CD4-positive, alpha-beta T cell (primary cell): Measurements from ENCODE around the gene ZBTB7C. TPM values are rescaled to one million over a fixed set of nuclear protein-coding genes. Genes with fewer than 3 reads are reported as not detected.

Source experiments
- ATAC-seq: fragments of 200-7000 bp; cut with Tn5 transposase; one replicate; pipeline ENCODE4 v1.10.0; 2022; ENCODE audit warnings: mild to moderate bottlenecking; ENCODE audit not compliant: poor library complexity
- CTCF ChIA-PET: fragments of 350-600 bp; sonication (Branson Sonifier 250); formaldehyde crosslinking; loops from one replicate; lab custom pipeline; 2021; ENCODE audit warnings: antibody characterized with exemption, inconsistent platforms; lab: Charles Lee
- POLR2A ChIA-PET: fragments of 350-600 bp; sonication (Branson Sonifier 250); formaldehyde crosslinking; loops from one replicate; lab custom pipeline; 2021; ENCODE audit warnings: antibody characterized with exemption, inconsistent platforms; lab: Charles Lee
- DNase-seq, 14 experiments: peaks; one replicate each; pipeline ENCODE4 v3.0.0-alpha.2; 2013 to 2020; ENCODE audit warnings: mixed read lengths in 2 of 14
- H3K27ac ChIP-seq, 2 donors: one replicate each; pipeline versions ENCODE4 v1.5.1 to v1.7.0; 2013; ENCODE audit warnings: low read length in 2 of 2, low read depth in 1 of 2, mild to moderate bottlenecking in 1 of 2
- H3K27me3 ChIP-seq, 2 experiments: 1 replicate in 1 of 2; 2 replicates in 1 of 2; pipeline versions ENCODE4 v1.6.1 to v1.7.0; 2013; ENCODE audit warnings: low read length in 2 of 2, control low read depth in 1 of 2, mild to moderate bottlenecking in 1 of 2, moderate library complexity in 1 of 2; ENCODE audit not compliant: insufficient read depth in 2 of 2, control insufficient read depth in 1 of 2
- H3K36me3 ChIP-seq: one replicate; pipeline ENCODE4 v1.6.1; 2013; ENCODE audit warnings: low read length, control low read depth; ENCODE audit not compliant: insufficient read depth
- H3K4me1 ChIP-seq: one replicate; pipeline ENCODE4 v1.6.1; 2013; ENCODE audit warnings: low read length, control low read depth; ENCODE audit not compliant: insufficient read depth
- H3K4me3 ChIP-seq: one replicate; pipeline ENCODE4 v1.5.1; 2013; ENCODE audit warnings: mild to moderate bottlenecking, low read length, moderate library complexity
- H3K9me3 ChIP-seq, 2 experiments: 1 replicate in 1 of 2; 2 replicates in 1 of 2; pipeline versions ENCODE4 v1.6.1 to v1.7.0; 2013; ENCODE audit warnings: low read length in 2 of 2, mild to moderate bottlenecking in 2 of 2, control low read depth in 1 of 2, moderate library complexity in 1 of 2; ENCODE audit not compliant: control insufficient read depth in 1 of 2, insufficient read depth in 1 of 2
- H3K27ac Mint-ChIP-seq: one replicate; pipeline ENCODE4 v1.8.0; 2020; ENCODE audit warnings: mixed read lengths
- H3K27me3 Mint-ChIP-seq: one replicate; pipeline ENCODE4 v1.8.0; 2021; ENCODE audit warnings: mixed read lengths
- H3K36me3 Mint-ChIP-seq: one replicate; pipeline ENCODE4 v1.8.0; 2021; ENCODE audit warnings: low read depth, mixed read lengths
- H3K4me1 Mint-ChIP-seq: one replicate; pipeline ENCODE4 v1.8.0; 2021; ENCODE audit warnings: low read depth, mixed read lengths
- H3K4me3 Mint-ChIP-seq: one replicate; pipeline ENCODE4 v1.8.0; 2020; ENCODE audit warnings: mild to moderate bottlenecking, mixed read lengths
- H3K9me3 Mint-ChIP-seq: one replicate; pipeline ENCODE4 v1.8.0; 2020; ENCODE audit warnings: mixed read lengths
- CTCF ChIP-seq: fragments of 200-600 bp; IDR thresholded peaks from one replicate; pipeline ENCODE4 v1.8.0; 2022; ENCODE audit warnings: antibody characterized with exemption, mild to moderate bottlenecking
- intact Hi-C, 2 experiments: fragments of 100-400 bp; cut with DNase I in 1 of 2; cut with micrococcal nuclease in 1 of 2; formaldehyde crosslinking; loops; one replicate each; pipeline versions ENCODE4 v1.15.1 to v1.9.0; 2023 to 2025; cut with DNase I, micrococcal nuclease
- total RNA-seq, 174 experiments: library from RNA in 2 of 174; stranded (reverse) in 2 of 174; gene quantifications; one replicate each; pipeline ENCODE4 v1.2.3 and lab custom pipeline; 2021 to 2026

The ZBTB7C gene
- total RNA-seq, 2 experiments from 2014 or later, result not detected

DNA sequence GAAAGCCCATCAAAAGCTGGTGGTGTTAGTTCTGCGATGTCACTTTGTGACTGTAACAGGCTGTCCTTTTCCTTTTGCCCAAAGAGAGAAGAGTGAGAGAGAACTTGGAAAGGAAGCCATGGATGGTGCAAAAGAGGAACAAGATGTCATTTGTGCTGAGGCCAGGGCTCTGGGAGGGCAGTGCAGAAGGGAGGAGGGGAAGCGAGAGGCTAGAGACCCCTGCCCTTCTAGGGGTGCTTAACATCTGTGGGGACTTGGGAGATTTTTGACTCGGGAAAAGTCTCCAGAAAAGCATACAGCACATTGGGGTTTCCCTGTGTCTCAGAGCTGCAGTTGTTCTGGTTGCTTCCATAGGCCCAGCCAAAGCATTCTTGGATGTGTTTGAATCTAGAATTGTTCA, 49.6 kb downstream of the ZBTB7C start:
- no peaks in the 10 kb centered on the region for H3K36me3 ChIP-seq
- no peak for TF ChIP-seq CTCF
- H3K27me3 ChIP-seq, result peaks cover 0 to 6% of the 10 kb centered on the region in 2 experiments
- H3K4me1 ChIP-seq, result no peaks in the 10 kb centered on the region
- CTCF ChIA-PET, result no interaction called here
- H3K36me3 Mint-ChIP-seq, result no peaks in the 10 kb centered on the region
- no peak overlapping the region for H3K27ac Mint-ChIP-seq
- H3K27ac ChIP-seq, result no peak overlapping the region
- DNase-seq (no peak), ATAC-seq (no peak)
- H3K27me3 Mint-ChIP-seq, result peaks cover 43% of the 10 kb centered on the region
- POLR2A ChIA-PET, result no interaction called here
- H3K9me3 Mint-ChIP-seq, result peaks cover 4% of the 10 kb centered on the region
- intact Hi-C loops, result no loop called here
- no peaks in the 10 kb centered on the region for H3K9me3 ChIP-seq
- no peaks in the 10 kb centered on the region for H3K4me1 Mint-ChIP-seq
- no peak overlapping the region for H3K4me3 ChIP-seq
- no peak overlapping the region for H3K4me3 Mint-ChIP-seq

GRCh38 chr18:48358868-48359267, 50.3 kb downstream of the ZBTB7C start:
- H3K4me1 ChIP-seq, result no peaks in the 10 kb centered on the region
- peaks cover 43% of the 10 kb centered on the region for H3K27me3 Mint-ChIP-seq
- H3K9me3 ChIP-seq, result no peaks in the 10 kb centered on the region
- H3K27ac Mint-ChIP-seq, result no peak overlapping the region
- ATAC-seq (no peak), DNase-seq (no peak)
- H3K36me3 Mint-ChIP-seq, result no peaks in the 10 kb centered on the region
- ChIA-PET CTCF (no interaction called here), POLR2A (no interaction called here)
- H3K4me1 Mint-ChIP-seq, result no peaks in the 10 kb centered on the region
- H3K4me3 Mint-ChIP-seq, result no peak overlapping the region
- intact Hi-C loops, result no loop called here
- H3K36me3 ChIP-seq, result no peaks in the 10 kb centered on the region
- H3K27ac ChIP-seq, result no peak overlapping the region
- no peak overlapping the region for H3K4me3 ChIP-seq
- H3K9me3 Mint-ChIP-seq, result no peaks in the 10 kb centered on the region
- peaks cover 0 to under 1% of the 10 kb centered on the region in 2 experiments for H3K27me3 ChIP-seq
- TF ChIP-seq CTCF, result no peak

DNA sequence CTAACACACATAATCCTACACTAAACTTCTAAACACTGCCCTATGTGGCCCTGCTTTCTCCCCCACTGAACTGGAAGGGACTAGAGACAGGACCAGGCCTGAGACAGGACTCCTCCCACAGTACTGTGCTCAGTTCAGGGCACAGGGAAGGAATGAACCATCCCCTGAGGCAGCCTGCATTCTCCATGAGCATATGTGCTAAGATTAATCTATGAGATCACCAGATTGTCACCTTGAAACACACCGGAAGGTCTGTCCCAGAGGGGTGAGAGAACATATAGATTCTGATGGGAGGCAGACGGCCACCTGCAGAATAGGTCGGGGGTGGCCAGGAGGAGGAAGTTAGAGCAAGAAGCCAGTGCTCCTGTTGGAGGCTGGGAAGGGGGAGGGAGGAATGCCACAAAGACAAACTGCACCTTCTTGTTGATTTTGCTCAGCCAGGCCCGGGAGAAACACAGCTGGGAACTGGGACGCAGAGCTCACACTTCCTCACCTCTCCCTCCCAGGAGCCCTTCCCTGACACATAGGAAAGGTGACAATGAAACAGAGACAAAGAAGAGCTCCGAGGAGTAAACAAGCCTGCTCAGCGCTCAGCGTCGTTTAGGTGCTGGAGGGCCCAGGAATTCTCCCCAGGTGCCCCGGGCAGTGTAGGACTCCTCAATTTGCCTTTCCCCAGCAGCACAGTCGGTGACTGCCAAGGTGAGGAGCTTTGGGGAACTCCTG, 52.1 kb downstream of the ZBTB7C start:
- POLR2A ChIA-PET, result no interaction called here

More for the DNA sequence above, 52.1 kb downstream of the ZBTB7C start:
- H3K27ac ChIP-seq, result no peak overlapping the region
- H3K4me3 ChIP-seq, result no peak overlapping the region
- Mint-ChIP-seq H3K4me3 (no peak overlapping the region), H3K4me1 (no peaks in the 10 kb centered on the region), H3K36me3 (no peaks in the 10 kb centered on the region), H3K9me3 (no peaks in the 10 kb centered on the region), H3K27ac (no peak overlapping the region), H3K27me3 (peaks cover 38% of the 10 kb centered on the region)
- DNase-seq, result no peak
- H3K27me3 ChIP-seq, result no peaks in the 10 kb centered on the region
- ATAC-seq, result no peak
- H3K9me3 ChIP-seq, result no peaks in the 10 kb centered on the region
- H3K4me1 ChIP-seq, result no peaks in the 10 kb centered on the region
- TF ChIP-seq CTCF, result no peak
- CTCF ChIA-PET, result no interaction called here
- no peaks in the 10 kb centered on the region for H3K36me3 ChIP-seq
- intact Hi-C loops, result no loop called here
